Eye (tissue), 1 donor: ENCODE measurements around the gene PEG3.

Experiments used
- DNase-seq: peaks from one replicate; pipeline ENCODE4 v3.0.0-alpha.2; 2015

Gene PEG3

DNA sequence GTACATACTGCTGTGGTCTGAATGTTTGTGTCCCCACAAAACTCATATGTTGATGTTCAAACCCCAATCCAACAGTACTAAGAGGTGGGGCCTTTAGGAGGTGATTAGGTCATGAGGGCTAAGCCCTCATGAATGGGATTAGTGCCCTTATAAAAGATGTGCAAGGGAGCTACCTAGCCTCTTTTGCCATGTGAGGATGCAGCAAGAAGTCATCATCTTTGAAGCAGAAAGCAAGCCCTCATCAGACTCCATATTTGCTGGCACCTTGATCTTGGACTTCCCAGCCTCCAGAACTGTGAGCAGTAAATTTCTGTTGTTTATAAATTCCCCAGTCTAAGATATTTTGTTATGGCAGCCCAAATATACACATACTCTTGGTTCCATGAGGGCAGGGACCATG is 33.9 kb downstream of the PEG3 start:
- no peak for DNase-seq
